Measurements from ENCODE around the gene GABBR2. TPM values are rescaled to one million over a fixed set of nuclear protein-coding genes. Genes with fewer than 3 reads are reported as not detected.

Gene GABBR2
- total and polyA plus RNA-seq, 12 donors, result under 0.01 to 1.3 (median 0.45) TPM

DNA sequence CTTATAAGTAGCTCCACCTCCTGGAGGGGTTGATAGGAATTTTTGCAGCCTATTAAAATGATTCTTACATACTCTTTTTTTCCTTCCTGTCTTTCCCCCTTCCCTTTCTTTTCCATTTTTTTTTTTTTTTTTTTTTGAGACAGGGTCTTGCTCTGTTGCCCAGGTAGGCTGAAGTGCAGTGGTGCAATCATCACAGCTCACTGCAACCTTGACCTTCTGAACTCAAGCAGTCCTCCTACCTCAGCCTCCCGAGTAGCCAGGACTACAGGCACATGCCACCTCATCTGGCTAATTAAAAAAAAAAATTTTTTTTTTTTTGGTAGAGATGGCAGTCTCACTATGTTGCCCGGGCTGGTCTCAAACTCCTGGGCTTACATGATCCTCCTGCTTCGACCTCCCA lies 448.9 kb downstream of the GABBR2 start:
- TF ChIP-seq, protein P1, sequence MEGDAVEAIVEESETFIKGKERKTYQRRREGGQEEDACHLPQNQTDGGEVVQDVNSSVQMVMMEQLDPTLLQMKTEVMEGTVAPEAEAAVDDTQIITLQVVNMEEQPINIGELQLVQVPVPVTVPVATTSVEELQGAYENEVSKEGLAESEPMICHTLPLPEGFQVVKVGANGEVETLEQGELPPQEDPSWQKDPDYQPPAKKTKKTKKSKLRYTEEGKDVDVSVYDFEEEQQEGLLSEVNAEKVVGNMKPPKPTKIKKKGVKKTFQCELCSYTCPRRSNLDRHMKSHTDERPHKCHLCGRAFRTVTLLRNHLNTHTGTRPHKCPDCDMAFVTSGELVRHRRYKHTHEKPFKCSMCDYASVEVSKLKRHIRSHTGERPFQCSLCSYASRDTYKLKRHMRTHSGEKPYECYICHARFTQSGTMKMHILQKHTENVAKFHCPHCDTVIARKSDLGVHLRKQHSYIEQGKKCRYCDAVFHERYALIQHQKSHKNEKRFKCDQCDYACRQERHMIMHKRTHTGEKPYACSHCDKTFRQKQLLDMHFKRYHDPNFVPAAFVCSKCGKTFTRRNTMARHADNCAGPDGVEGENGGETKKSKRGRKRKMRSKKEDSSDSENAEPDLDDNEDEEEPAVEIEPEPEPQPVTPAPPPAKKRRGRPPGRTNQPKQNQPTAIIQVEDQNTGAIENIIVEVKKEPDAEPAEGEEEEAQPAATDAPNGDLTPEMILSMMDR (IDR thresholded peaks at IDR 0.05), result no peak
- no peak for ATAC-seq
- 80 to 87% methylated on average over 3 of the region's 3 CpGs for WGBS, 2 donors

DNA sequence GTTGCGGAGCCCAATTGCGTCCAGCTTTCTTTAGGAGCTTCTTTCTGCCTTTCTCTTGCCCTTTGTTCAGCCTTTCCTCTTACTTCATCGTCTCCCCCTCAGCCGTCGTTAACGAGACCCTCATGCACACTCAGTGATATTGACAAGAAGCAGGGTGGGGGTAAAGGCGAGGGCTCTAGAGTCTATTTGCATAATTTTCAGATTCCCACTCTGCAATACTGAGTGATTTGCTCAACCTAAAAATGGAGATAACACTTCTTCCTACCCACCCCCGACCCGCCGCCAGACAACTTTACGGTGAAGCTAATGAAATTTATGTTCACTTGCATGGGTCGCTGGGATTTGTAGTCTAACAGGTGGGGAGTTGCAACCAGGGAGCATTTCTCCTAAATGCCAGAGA lies 452.0 kb downstream of the GABBR2 start:
- Histone ChIP-seq H3K27me3 (peaks cover 0 to 7% (median 0%) of the 10 kb centered on the region in 7 donors), H3K4me1 (peaks cover 3 to 43% (median 15%) of the 10 kb centered on the region in 9 donors), H3K27ac (peak overlapping the region; percentile 80 to 99 (median 94)), H3K36me3 (peaks cover 0 to 1% (median 0%) of the 10 kb centered on the region in 9 donors), H3K4me3 (peak overlapping the region; percentile 51 to 96 (median 83)), H3K9me3 (no peaks in the 10 kb centered on the region)
- ATAC-seq, result no peak
- intact Hi-C loops (cut with DNase I), result loop anchor here in 4 of 10 donors (1.0 to 10.0 kb wide), 9 partner anchors 39 to 552 kb away; partner anchors contain the start of genes NANS (in 2 of the 4), TRMO (in 2 of the 4) and ANP32B (in 1 of the 4)
- TF ChIP-seq, protein P1 (IDR thresholded peaks at IDR 0.05), result no peak
- no peak for DNase-seq
- WGBS, 2 donors, result 17% methylated on average over 12 of the region's 12 CpGs

More for the DNA sequence above, 448.9 kb downstream of the GABBR2 start:
- Histone ChIP-seq H3K4me1 (peaks cover 1 to 14% (median 11%) of the 10 kb centered on the region in 9 donors), H3K4me3 (no peak overlapping the region), H3K27ac (no peak overlapping the region), H3K36me3 (no peaks in the 10 kb centered on the region), H3K9me3 (no peaks in the 10 kb centered on the region), H3K27me3 (peaks cover 0 to 10% (median 0%) of the 10 kb centered on the region in 7 donors)
- intact Hi-C loops (cut with DNase I), result loop anchor here (2.0 to 10.0 kb wide), 16 partner anchors 42 to 625 kb away; partner anchors contain the start of genes TRMO (in 4 of the 10), NANS (in 2 of the 10), ANP32B (in 1 of the 10) and NCBP1 (in 1 of the 10)
- no peak for DNase-seq

GRCh38 chr9:98255578-98256296 lies 453.0 kb downstream of the GABBR2 start, which contains the start of gene TBC1D2:
Gene TBC1D2, minus strand, starts transcription at chr9:98255649. Its CDS starts 108 bp downstream, at chr9:98255541.
- TF ChIP-seq, protein P1 (IDR thresholded peaks at IDR 0.05), result peak in 4 of 9 donors; percentile 24 to 40 (median 31)
- intact Hi-C loops (cut with DNase I), result loop anchor here in 4 of 10 donors (1.0 to 10.0 kb wide), 9 partner anchors 38 to 551 kb away; partner anchors contain the start of genes TRMO (in 3 of the 4), NANS (in 2 of the 4) and ANP32B (in 1 of the 4)

DNA sequence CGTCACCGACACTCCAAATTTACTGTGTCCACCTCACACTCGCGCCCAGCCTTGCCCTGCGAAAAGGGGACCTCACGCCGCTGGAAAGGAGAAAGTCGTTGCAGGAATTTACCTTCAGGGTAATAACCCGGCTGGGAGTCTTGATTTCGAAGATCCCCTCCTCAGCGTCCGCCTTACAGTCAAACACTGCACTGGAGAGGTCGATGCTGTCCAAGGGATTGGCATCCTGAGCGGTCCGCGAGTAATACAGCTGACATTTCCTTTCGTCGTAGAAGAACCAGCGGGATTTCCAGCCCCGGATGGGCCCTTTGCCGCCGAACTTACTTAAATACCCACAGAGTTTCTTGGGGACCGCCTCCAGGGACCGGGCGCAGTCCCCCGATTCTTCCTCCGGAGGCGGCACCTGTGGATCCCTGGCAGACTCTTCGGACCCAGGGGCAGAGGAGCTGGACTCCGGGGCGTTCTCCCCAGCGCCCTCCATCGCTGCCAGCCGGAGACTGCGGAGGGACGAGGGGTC lies 453.6 kb downstream of the GABBR2 start:
- Histone ChIP-seq H3K4me1 (peaks cover 3 to 58% (median 15%) of the 10 kb centered on the region in 9 donors), H3K36me3 (peaks cover 0 to 3% (median 0%) of the 10 kb centered on the region in 9 donors), H3K27ac (peak overlapping the region in 9 of 10 donors; percentile 90 to 99 (median 96)), H3K27me3 (no peaks in the 10 kb centered on the region), H3K9me3 (no peaks in the 10 kb centered on the region), H3K4me3 (peak overlapping the region; percentile 51 to 96 (median 83))
- 2% methylated on average over 36 of the region's 36 CpGs for WGBS, 2 donors
- ATAC-seq (peak; percentile 3 to 44 (median 11)), DNase-seq (no peak)
- TF ChIP-seq, protein P1 (IDR thresholded peaks at IDR 0.05), result no peak
- intact Hi-C loops (cut with DNase I), result loop anchor here in 4 of 10 donors (2.0 to 10.0 kb wide), 8 partner anchors 38 to 550 kb away; partner anchors contain the start of genes NANS (in 2 of the 4), ANP32B (in 1 of the 4) and TRMO (in 1 of the 4)

More at GRCh38 chr9:98255578-98256296, 453.0 kb downstream of the GABBR2 start, which contains the start of gene TBC1D2:
- ATAC-seq (peak; percentile 97 to 99 (median 98)), DNase-seq (peak; percentile 96)
- Histone ChIP-seq H3K4me3 (peak within 1 kb of the TSS; percentile 51 to 96 (median 83)), H3K36me3 (peaks cover 0 to 3% (median 0%) of the 10 kb centered on the region in 9 donors), H3K9me3 (no peaks in the 10 kb centered on the region), H3K27ac (peak within 1 kb of the TSS; percentile 80 to 99 (median 94)), H3K4me1 (peaks cover 3 to 53% (median 15%) of the 10 kb centered on the region in 9 donors), H3K27me3 (no peaks in the 10 kb centered on the region)
- WGBS, 2 donors, result 0% methylated on average over 64 of the region's 64 CpGs
